ENCODE measurements around the gene SUPT5H.

GRCh38 chr19:39407660-39408391 is 37.6 kb upstream of the SUPT5H start:
- TF ChIP-seq CTCF (IDR thresholded peaks at IDR 0.05; ENCODE audit: insufficient read depth, low read length, poor library complexity, severe bottlenecking), result no peak
- TF ChIP-seq EZH2phosphoT487 (conservative IDR thresholded peaks at IDR 0.05; ENCODE audit: low read length), result no peak
